Measurements from ENCODE around the gene ATAD3A.

ATAD3A gene

DNA sequence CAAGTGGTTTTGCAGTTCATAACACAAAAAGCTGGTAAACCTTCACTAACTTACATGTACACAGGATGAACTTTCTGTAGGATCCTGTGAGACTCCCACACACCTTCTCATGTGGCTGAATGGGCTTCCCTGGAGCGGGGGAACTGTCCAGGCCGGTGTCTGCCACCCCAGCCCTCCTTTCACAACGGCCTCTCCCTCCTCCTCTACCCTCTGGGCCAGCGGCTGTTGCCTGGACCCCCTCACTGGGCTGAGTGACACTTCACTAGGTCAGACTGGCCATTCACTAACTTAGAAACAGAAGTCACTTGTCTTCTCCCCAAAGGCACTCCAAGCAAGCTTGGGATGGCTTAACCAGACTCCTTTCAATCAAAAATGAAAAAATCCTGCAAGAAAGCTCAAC lies 46.6 kb downstream of the ATAD3A start:
- ATAC-seq = no peak
- no peak for TF ChIP-seq GLIS3 (CRISPR knock-in tag; IDR thresholded peaks at IDR 0.05)
- TF ChIP-seq CSDC2 (CRISPR knock-in tag; IDR thresholded peaks at IDR 0.05) = no peak
- TF ChIP-seq, protein P1, sequence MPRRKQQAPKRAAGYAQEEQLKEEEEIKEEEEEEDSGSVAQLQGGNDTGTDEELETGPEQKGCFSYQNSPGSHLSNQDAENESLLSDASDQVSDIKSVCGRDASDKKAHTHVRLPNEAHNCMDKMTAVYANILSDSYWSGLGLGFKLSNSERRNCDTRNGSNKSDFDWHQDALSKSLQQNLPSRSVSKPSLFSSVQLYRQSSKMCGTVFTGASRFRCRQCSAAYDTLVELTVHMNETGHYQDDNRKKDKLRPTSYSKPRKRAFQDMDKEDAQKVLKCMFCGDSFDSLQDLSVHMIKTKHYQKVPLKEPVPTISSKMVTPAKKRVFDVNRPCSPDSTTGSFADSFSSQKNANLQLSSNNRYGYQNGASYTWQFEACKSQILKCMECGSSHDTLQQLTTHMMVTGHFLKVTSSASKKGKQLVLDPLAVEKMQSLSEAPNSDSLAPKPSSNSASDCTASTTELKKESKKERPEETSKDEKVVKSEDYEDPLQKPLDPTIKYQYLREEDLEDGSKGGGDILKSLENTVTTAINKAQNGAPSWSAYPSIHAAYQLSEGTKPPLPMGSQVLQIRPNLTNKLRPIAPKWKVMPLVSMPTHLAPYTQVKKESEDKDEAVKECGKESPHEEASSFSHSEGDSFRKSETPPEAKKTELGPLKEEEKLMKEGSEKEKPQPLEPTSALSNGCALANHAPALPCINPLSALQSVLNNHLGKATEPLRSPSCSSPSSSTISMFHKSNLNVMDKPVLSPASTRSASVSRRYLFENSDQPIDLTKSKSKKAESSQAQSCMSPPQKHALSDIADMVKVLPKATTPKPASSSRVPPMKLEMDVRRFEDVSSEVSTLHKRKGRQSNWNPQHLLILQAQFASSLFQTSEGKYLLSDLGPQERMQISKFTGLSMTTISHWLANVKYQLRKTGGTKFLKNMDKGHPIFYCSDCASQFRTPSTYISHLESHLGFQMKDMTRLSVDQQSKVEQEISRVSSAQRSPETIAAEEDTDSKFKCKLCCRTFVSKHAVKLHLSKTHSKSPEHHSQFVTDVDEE (CRISPR knock-in tag; IDR thresholded peaks at IDR 0.05) = no peak
- TF ChIP-seq RARB (CRISPR knock-in tag; IDR thresholded peaks at IDR 0.05) = no peak
- TF ChIP-seq ZNF8 (CRISPR knock-in tag; IDR thresholded peaks at IDR 0.05) = no peak

DNA sequence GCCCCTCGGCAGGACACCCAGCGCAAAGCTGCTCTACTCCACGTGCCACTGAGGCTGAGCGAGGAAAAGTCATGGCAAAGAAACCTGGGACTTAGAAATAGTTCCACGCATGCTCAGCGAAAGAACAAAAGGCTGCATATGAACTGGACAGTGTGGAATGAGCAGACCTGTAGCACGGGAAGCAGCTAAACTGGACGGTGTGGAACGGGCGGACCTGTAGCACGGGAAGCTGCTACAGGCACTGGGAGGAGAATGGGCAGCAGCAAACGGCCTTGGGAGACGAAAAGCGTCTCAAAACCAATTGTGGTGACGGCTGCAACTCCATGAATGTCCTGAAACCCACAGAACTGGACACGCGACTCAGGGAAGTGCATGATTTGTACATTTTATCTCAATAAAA lies 47.1 kb downstream of the ATAD3A start:
- ATAC-seq = no peak
- no peak for TF ChIP-seq ISL1 (CRISPR knock-in tag; IDR thresholded peaks at IDR 0.05)
- no peak for TF ChIP-seq SNAI2 (CRISPR knock-in tag; IDR thresholded peaks at IDR 0.05)
- TF ChIP-seq BACH2 (CRISPR knock-in tag; IDR thresholded peaks at IDR 0.05; ENCODE audit: borderline replicate concordance) = no peak
- TF ChIP-seq, protein P1 (CRISPR knock-in tag; IDR thresholded peaks at IDR 0.05) = no peak
- TF ChIP-seq ARNTL (CRISPR knock-in tag; IDR thresholded peaks at IDR 0.05; ENCODE audit: borderline replicate concordance, low read depth) = no peak
- no peak for TF ChIP-seq RARB (CRISPR knock-in tag; IDR thresholded peaks at IDR 0.05)
- TF ChIP-seq, protein P2, sequence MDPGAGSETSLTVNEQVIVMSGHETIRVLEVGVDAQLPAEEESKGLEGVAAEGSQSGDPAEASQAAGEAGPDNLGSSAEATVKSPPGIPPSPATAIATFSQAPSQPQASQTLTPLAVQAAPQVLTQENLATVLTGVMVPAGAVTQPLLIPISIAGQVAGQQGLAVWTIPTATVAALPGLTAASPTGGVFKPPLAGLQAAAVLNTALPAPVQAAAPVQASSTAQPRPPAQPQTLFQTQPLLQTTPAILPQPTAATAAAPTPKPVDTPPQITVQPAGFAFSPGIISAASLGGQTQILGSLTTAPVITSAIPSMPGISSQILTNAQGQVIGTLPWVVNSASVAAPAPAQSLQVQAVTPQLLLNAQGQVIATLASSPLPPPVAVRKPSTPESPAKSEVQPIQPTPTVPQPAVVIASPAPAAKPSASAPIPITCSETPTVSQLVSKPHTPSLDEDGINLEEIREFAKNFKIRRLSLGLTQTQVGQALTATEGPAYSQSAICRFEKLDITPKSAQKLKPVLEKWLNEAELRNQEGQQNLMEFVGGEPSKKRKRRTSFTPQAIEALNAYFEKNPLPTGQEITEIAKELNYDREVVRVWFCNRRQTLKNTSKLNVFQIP (CRISPR knock-in tag; IDR thresholded peaks at IDR 0.05; ENCODE audit: borderline replicate concordance, low read depth) = no peak
- TF ChIP-seq, protein P3, sequence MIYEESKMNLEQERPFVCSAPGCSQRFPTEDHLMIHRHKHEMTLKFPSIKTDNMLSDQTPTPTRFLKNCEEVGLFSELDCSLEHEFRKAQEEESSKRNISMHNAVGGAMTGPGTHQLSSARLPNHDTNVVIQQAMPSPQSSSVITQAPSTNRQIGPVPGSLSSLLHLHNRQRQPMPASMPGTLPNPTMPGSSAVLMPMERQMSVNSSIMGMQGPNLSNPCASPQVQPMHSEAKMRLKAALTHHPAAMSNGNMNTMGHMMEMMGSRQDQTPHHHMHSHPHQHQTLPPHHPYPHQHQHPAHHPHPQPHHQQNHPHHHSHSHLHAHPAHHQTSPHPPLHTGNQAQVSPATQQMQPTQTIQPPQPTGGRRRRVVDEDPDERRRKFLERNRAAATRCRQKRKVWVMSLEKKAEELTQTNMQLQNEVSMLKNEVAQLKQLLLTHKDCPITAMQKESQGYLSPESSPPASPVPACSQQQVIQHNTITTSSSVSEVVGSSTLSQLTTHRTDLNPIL (CRISPR knock-in tag; IDR thresholded peaks at IDR 0.05; ENCODE audit: low read depth) = no peak
- TF ChIP-seq, protein P4, sequence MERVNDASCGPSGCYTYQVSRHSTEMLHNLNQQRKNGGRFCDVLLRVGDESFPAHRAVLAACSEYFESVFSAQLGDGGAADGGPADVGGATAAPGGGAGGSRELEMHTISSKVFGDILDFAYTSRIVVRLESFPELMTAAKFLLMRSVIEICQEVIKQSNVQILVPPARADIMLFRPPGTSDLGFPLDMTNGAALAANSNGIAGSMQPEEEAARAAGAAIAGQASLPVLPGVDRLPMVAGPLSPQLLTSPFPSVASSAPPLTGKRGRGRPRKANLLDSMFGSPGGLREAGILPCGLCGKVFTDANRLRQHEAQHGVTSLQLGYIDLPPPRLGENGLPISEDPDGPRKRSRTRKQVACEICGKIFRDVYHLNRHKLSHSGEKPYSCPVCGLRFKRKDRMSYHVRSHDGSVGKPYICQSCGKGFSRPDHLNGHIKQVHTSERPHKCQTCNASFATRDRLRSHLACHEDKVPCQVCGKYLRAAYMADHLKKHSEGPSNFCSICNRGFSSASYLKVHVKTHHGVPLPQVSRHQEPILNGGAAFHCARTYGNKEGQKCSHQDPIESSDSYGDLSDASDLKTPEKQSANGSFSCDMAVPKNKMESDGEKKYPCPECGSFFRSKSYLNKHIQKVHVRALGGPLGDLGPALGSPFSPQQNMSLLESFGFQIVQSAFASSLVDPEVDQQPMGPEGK (CRISPR knock-in tag; IDR thresholded peaks at IDR 0.05; ENCODE audit: borderline replicate concordance) = no peak
- TF ChIP-seq ESRRG (CRISPR knock-in tag; IDR thresholded peaks at IDR 0.05) = no peak
- TF ChIP-seq TCF4 (CRISPR knock-in tag; IDR thresholded peaks at IDR 0.05; ENCODE audit: borderline replicate concordance) = no peak
- no peak for TF ChIP-seq TOX (CRISPR knock-in tag; IDR thresholded peaks at IDR 0.05; ENCODE audit: borderline replicate concordance)
- TF ChIP-seq ZFP30 (CRISPR knock-in tag; IDR thresholded peaks at IDR 0.05) = no peak
- TF ChIP-seq ZNF565 (CRISPR knock-in tag; conservative IDR thresholded peaks at IDR 0.05; ENCODE audit: low read depth) = no peak
- TF ChIP-seq GLIS3 (CRISPR knock-in tag; IDR thresholded peaks at IDR 0.05) = no peak
- no peak for TF ChIP-seq CSRNP3 (CRISPR knock-in tag; IDR thresholded peaks at IDR 0.05)
- TF ChIP-seq ZC3H10 (CRISPR knock-in tag; IDR thresholded peaks at IDR 0.05) = no peak
- no peak for TF ChIP-seq ZNF8 (CRISPR knock-in tag; IDR thresholded peaks at IDR 0.05)
